ENCODE results near the gene MSL3.

The MSL3 gene, protein sequence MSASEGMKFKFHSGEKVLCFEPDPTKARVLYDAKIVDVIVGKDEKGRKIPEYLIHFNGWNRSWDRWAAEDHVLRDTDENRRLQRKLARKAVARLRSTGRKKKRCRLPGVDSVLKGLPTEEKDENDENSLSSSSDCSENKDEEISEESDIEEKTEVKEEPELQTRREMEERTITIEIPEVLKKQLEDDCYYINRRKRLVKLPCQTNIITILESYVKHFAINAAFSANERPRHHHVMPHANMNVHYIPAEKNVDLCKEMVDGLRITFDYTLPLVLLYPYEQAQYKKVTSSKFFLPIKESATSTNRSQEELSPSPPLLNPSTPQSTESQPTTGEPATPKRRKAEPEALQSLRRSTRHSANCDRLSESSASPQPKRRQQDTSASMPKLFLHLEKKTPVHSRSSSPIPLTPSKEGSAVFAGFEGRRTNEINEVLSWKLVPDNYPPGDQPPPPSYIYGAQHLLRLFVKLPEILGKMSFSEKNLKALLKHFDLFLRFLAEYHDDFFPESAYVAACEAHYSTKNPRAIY

GRCh38 chrX:11757719-11758399 lies at the start of gene MSL3:
Gene MSL3, plus strand, starts transcription at chrX:11758237. Its CDS starts 27 bp downstream, at chrX:11758264.
- no peak for TF ChIP-seq CTCF (IDR thresholded peaks at IDR 0.05; ENCODE audit: control insufficient read depth, insufficient read depth, low read depth, low read length, missing control alignments)
- H3K4me3 ChIP-seq (ENCODE audit: control insufficient read depth, low read depth, low read length) = peak within 1 kb of the TSS; percentile 83
- no peak for DNase-seq (ENCODE audit: low read depth)

DNA sequence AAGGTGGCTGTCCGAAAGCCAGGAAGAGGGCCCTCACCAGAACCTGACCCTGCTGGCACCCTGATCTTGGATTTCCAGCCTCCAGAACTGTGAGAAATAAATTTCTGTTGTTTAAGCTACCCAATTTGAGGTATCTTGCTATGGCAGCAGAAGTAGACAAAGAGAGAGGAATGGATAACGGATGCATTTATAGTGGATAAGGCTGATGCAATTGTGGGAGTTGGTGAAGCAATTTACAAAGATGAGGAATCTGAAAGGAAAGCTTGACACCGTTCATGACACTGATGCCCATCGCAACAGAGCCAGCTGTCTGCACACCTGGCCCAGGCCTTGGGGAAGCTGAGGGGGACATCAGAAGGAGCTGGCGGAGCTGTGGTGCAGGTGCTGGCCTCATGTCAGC lies 35.7 kb upstream of the MSL3 start:
- H3K4me3 ChIP-seq (ENCODE audit: control insufficient read depth, low read depth, low read length) = no peak overlapping the region
- TF ChIP-seq CTCF (IDR thresholded peaks at IDR 0.05; ENCODE audit: control insufficient read depth, insufficient read depth, low read depth, low read length, missing control alignments) = no peak
- DNase-seq (ENCODE audit: low read depth) = no peak

DNA sequence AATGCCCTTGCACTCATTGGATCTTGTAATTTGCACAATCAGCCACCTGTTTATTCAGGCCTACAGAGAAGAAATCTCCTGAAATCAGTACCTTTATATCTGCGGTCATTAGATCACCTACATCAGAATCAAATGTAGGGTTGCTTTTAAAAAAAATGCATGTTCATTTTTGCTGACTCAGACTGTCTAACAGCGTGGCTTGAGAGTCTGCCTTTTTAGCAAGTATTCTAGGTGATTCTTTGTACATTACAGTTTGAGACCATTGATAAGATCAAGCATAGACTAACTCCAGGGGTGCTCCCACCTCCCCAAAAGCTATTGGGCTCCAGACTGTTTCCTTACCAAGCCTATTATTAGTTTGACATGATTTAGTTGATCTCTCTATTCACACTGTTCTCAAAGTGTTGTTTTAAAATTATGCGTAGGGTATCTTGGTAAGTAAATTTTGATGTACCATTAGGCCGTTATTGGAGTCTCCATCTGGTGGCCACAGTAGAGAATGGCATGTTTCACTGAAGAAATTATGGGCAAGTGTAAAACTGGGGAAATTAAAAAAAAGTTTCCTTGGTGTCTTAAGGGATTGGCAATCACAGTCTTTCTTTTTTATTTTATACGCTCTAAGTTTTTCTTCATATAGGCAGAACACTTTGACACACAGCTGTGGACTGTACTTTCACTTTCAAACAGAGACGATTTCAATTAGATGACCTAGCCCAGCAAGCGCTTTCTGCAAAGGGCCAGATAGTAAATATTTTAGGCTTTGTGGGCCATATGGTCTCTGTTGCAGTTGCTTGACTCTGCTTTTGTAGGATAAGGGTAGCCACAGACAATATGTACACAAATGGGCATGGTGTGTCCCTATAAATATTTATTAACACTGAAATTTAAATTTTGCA lies 33.7 kb upstream of the MSL3 start:
- peak; percentile 1 for DNase-seq (ENCODE audit: low read depth)
- peak; percentile 68 for TF ChIP-seq CTCF (IDR thresholded peaks at IDR 0.05; ENCODE audit: control insufficient read depth, insufficient read depth, low read depth, low read length, missing control alignments)

GRCh38 chrX:11725631-11726442 lies 32.2 kb upstream of the MSL3 start:
- no peak for DNase-seq (ENCODE audit: low read depth)
- TF ChIP-seq CTCF (IDR thresholded peaks at IDR 0.05; ENCODE audit: control insufficient read depth, insufficient read depth, low read depth, low read length, missing control alignments) = no peak

More for the DNA sequence above, 33.7 kb upstream of the MSL3 start:
- H3K4me3 ChIP-seq (ENCODE audit: control insufficient read depth, low read depth, low read length) = no peak overlapping the region

GRCh38 chrX:11728556-11728955 lies 29.5 kb upstream of the MSL3 start:
- H3K4me3 ChIP-seq (ENCODE audit: control insufficient read depth, low read depth, low read length) = no peak overlapping the region
- TF ChIP-seq CTCF (IDR thresholded peaks at IDR 0.05; ENCODE audit: control insufficient read depth, insufficient read depth, low read depth, low read length, missing control alignments) = no peak
- no peak for DNase-seq (ENCODE audit: low read depth)

More at GRCh38 chrX:11725631-11726442, 32.2 kb upstream of the MSL3 start:
- H3K4me3 ChIP-seq (ENCODE audit: control insufficient read depth, low read depth, low read length) = no peak overlapping the region
